SU-DHL-6 (cell line): Measurements from ENCODE around the gene BDH2.

Experiments
- H2AFZ ChIP-seq: fragments of 200-600 bp; sonication (generic); 2 replicates; pipeline ENCODE4 v1.6.1; 2014; ENCODE audit warnings: low read depth, mild to moderate bottlenecking, moderate library complexity, mixed read lengths, antibody characterized with exemption, low read length; ENCODE audit not compliant: severe bottlenecking
- H3F3A ChIP-seq: fragments of 200-600 bp; shearing (Covaris generic); 2 replicates; pipeline ENCODE4 v1.6.0; 2016; ENCODE audit warnings: antibody characterized with exemption, mild to moderate bottlenecking; ENCODE audit not compliant: insufficient read depth
- H3K27ac ChIP-seq: fragments of 200-600 bp; sonication (generic); 2 replicates; pipeline ENCODE4 v1.5.1; 2016; ENCODE audit warnings: low read depth, mild to moderate bottlenecking, low read length, moderate library complexity, mixed read lengths
- H3K27me3 ChIP-seq: fragments of 200-600 bp; sonication (generic), shearing (Covaris generic); 2 replicates; pipeline ENCODE4 v1.6.0; 2014; ENCODE audit warnings: mild to moderate bottlenecking, low read length
- H3K36me3 ChIP-seq: fragments of 200-600 bp; sonication (generic); 2 replicates; pipeline ENCODE4 v1.6.1; 2014; ENCODE audit warnings: mild to moderate bottlenecking, low read length, mixed read lengths
- H3K4me2 ChIP-seq: fragments of 300-600, 200-600 bp; shearing (Covaris generic), sonication (generic); 2 replicates; pipeline ENCODE4 v1.6.0; 2014; ENCODE audit warnings: low read length, low read depth, mild to moderate bottlenecking; ENCODE audit not compliant: poor library complexity, severe bottlenecking
- H3K4me3 ChIP-seq: fragments of 200-600 bp; sonication (generic); 2 replicates; pipeline ENCODE4 v1.5.1; 2014; ENCODE audit warnings: antibody characterized with exemption, low read length, mild to moderate bottlenecking, mixed read lengths; ENCODE audit not compliant: insufficient read depth, poor library complexity, severe bottlenecking
- H3K79me2 ChIP-seq: fragments of 200-600 bp; sonication (generic); 2 replicates; pipeline ENCODE4 v1.6.1; 2014; ENCODE audit warnings: mild to moderate bottlenecking, low read length, moderate library complexity; ENCODE audit not compliant: insufficient read depth
- H3K9ac ChIP-seq: fragments of 200-600 bp; sonication (generic); 2 replicates; pipeline ENCODE4 v1.7.0; 2014; ENCODE audit warnings: mild to moderate bottlenecking, low read length
- H3K9me2 ChIP-seq: fragments of 200-600 bp; sonication (generic); replicated peaks from 2 replicates; pipeline ENCODE4 v1.6.1; 2014; ENCODE audit warnings: low read length; ENCODE audit not compliant: insufficient read depth
- H3K9me3 ChIP-seq: fragments of 200-600 bp; sonication (generic); 2 replicates; pipeline ENCODE4 v1.6.1; 2014; ENCODE audit warnings: low read length, mixed read lengths; ENCODE audit not compliant: insufficient read depth
- H4K20me1 ChIP-seq: fragments of 200-600 bp; sonication (generic); 2 replicates; pipeline ENCODE4 v1.6.1; 2014; ENCODE audit warnings: low read depth, mild to moderate bottlenecking, antibody characterized with exemption, low read length, moderate library complexity, mixed read lengths
- EZH2phosphoT487 ChIP-seq: fragments of 200-600 bp; sonication (generic), shearing (Covaris generic); conservative IDR thresholded peaks from 2 replicates; pipeline ENCODE4 v1.6.1; 2018; ENCODE audit warnings: mild to moderate bottlenecking, antibody characterized with exemption, low read length, moderate library complexity, mixed read lengths
- TF ChIP-seq, protein P1 (sequence below): fragments of 200-600 bp; sonication (generic); IDR thresholded peaks from one replicate; pipeline ENCODE4 v1.5.1; 2017; ENCODE audit warnings: antibody characterized with exemption, mild to moderate bottlenecking, low read length, moderate library complexity; ENCODE audit not compliant: insufficient read depth, poor library complexity, severe bottlenecking

BDH2 gene

DNA sequence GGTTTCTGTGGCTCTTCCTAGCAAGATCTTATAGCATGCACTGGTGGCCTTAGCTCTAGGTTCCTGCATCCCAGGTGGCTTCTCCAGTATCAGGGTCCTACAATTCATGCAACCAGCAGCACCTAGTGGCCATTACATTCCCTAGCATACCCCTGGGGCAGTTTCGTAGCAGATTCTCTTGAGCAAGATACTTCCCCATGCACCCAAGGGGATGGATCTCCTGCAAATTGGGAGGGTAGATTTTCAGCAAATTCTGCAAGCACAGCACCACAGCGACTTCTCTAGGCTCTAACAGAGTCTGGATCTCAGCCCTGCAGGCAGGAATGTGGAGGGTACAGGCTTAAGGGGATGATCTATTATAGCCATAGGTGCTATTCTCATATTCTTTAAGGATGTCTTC is 67.1 kb downstream of the BDH2 start:
- Histone ChIP-seq H4K20me1 (no peaks in the 10 kb centered on the region), H3K36me3 (no peaks in the 10 kb centered on the region), H3F3A (no peaks in the 10 kb centered on the region), H3K27me3 (no peaks in the 10 kb centered on the region), H3K27ac (no peak overlapping the region), H2AFZ (no peak overlapping the region), H3K9me3 (no peaks in the 10 kb centered on the region), H3K79me2 (no peaks in the 10 kb centered on the region), H3K4me3 (no peak overlapping the region), H3K9ac (no peak overlapping the region), H3K4me2 (no peak overlapping the region), H3K9me2 (no peaks in the 10 kb centered on the region)
- no peak for TF ChIP-seq EZH2phosphoT487
- TF ChIP-seq, protein P1, sequence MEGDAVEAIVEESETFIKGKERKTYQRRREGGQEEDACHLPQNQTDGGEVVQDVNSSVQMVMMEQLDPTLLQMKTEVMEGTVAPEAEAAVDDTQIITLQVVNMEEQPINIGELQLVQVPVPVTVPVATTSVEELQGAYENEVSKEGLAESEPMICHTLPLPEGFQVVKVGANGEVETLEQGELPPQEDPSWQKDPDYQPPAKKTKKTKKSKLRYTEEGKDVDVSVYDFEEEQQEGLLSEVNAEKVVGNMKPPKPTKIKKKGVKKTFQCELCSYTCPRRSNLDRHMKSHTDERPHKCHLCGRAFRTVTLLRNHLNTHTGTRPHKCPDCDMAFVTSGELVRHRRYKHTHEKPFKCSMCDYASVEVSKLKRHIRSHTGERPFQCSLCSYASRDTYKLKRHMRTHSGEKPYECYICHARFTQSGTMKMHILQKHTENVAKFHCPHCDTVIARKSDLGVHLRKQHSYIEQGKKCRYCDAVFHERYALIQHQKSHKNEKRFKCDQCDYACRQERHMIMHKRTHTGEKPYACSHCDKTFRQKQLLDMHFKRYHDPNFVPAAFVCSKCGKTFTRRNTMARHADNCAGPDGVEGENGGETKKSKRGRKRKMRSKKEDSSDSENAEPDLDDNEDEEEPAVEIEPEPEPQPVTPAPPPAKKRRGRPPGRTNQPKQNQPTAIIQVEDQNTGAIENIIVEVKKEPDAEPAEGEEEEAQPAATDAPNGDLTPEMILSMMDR = no peak

DNA sequence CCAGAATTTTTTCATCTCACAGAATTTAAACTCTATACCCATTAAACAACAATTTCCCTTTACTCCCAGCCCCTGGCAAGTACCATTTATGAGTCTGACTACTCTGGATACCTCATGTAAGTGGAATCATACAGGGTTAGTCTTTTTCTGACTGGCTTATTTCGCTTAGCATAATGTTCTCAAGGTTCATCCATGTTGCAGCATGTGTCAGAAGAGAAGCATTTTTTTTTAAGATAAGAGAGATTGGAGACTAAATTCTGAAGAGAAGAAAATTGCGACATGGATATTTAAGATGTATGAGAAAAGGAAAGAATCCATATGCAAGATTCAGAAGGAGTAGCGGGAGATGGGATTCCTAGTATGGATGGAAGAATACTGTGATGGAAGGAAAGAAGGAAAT is 68.8 kb downstream of the BDH2 start:
- TF ChIP-seq, protein P1 = no peak
- TF ChIP-seq EZH2phosphoT487 = no peak
- Histone ChIP-seq H3K79me2 (no peaks in the 10 kb centered on the region), H3K36me3 (no peaks in the 10 kb centered on the region), H3K9ac (no peak overlapping the region), H3K4me2 (no peak overlapping the region), H3K9me2 (no peaks in the 10 kb centered on the region), H3K9me3 (no peaks in the 10 kb centered on the region), H3K27me3 (no peaks in the 10 kb centered on the region), H3F3A (no peaks in the 10 kb centered on the region), H2AFZ (no peak overlapping the region), H3K27ac (no peak overlapping the region), H3K4me3 (no peak overlapping the region), H4K20me1 (no peaks in the 10 kb centered on the region)

- Histone ChIP-seq H4K20me1 (no peaks in the 10 kb centered on the region), H3F3A (no peaks in the 10 kb centered on the region), H3K27me3 (no peaks in the 10 kb centered on the region), H3K9me2 (no peaks in the 10 kb centered on the region), H3K79me2 (no peaks in the 10 kb centered on the region), H3K9ac (no peak overlapping the region), H3K27ac (no peak overlapping the region), H3K4me2 (no peak overlapping the region), H3K4me3 (no peak overlapping the region), H3K36me3 (no peaks in the 10 kb centered on the region), H2AFZ (no peak overlapping the region), H3K9me3 (no peaks in the 10 kb centered on the region)
- TF ChIP-seq EZH2phosphoT487 = no peak
- TF ChIP-seq, protein P1 = no peak
Measured at GRCh38 chr4:103029300-103029699, 70.3 kb downstream of the BDH2 start.
